ENCODE measurements around the gene ADAMTS7.
"Not testable (repeated sequence)": the region's sequence is repeated elsewhere in the genome, so short reads cannot be mapped to it uniquely, and the experiment has no call there.

The ADAMTS7 gene

GRCh38 chr15:78740904-78741274, 70.4 kb downstream of the ADAMTS7 start:
- H3K27me3 ChIP-seq = no peaks in the 10 kb centered on the region
- no peak overlapping the region for H3K4me3 ChIP-seq (ENCODE audit: low read depth in 1 of 2, low read length in 1 of 2)
- H3K4me1 ChIP-seq (ENCODE audit: control insufficient read depth in 1 of 2, insufficient read depth in 1 of 2, low read depth in 1 of 2, low read length in 1 of 2) = peaks cover 0 to 3% of the 10 kb centered on the region in 2 experiments
- H3K27ac ChIP-seq = no peak overlapping the region
- no peak for TF ChIP-seq CTCF (IDR thresholded peaks at IDR 0.05)
- H3K9me3 ChIP-seq = no peaks in the 10 kb centered on the region
- no peaks in the 10 kb centered on the region for H3K36me3 ChIP-seq

- TF ChIP-seq CTCF (IDR thresholded peaks at IDR 0.05) = no peak
- Histone ChIP-seq H3K4me3 (ENCODE audit: low read depth in 1 of 2, low read length in 1 of 2) (no peak overlapping the region), H3K4me1 (ENCODE audit: control insufficient read depth in 1 of 2, insufficient read depth in 1 of 2, low read depth in 1 of 2, low read length in 1 of 2) (peaks cover 0 to 3% of the 10 kb centered on the region in 2 experiments), H3K36me3 (no peaks in the 10 kb centered on the region), H3K9me3 (no peaks in the 10 kb centered on the region), H3K27me3 (no peaks in the 10 kb centered on the region), H3K27ac (no peak overlapping the region)
Measured at GRCh38 chr15:78739996-78740903, 71.0 kb downstream of the ADAMTS7 start.

GRCh38 chr15:78739206-78739605, 72.1 kb downstream of the ADAMTS7 start:
- H3K4me1 ChIP-seq (ENCODE audit: control insufficient read depth in 1 of 2, insufficient read depth in 1 of 2, low read depth in 1 of 2, low read length in 1 of 2) = peaks cover 0 to 3% of the 10 kb centered on the region in 2 experiments
- H3K4me3 ChIP-seq (ENCODE audit: low read depth in 1 of 2, low read length in 1 of 2) = no peak overlapping the region
- no peaks in the 10 kb centered on the region for H3K36me3 ChIP-seq
- no peaks in the 10 kb centered on the region for H3K27me3 ChIP-seq
- H3K27ac ChIP-seq = no peak overlapping the region
- no peaks in the 10 kb centered on the region for H3K9me3 ChIP-seq
- no peak for TF ChIP-seq CTCF (IDR thresholded peaks at IDR 0.05)

GRCh38 chr15:78737931-78738558, 73.2 kb downstream of the ADAMTS7 start:
- not testable (repeated sequence) for H3K27me3 ChIP-seq; H3K36me3 ChIP-seq; H3K4me3 ChIP-seq (ENCODE audit: low read depth in 1 of 2, low read length in 1 of 2); H3K9me3 ChIP-seq; H3K4me1 ChIP-seq (ENCODE audit: control insufficient read depth in 1 of 2, insufficient read depth in 1 of 2, low read depth in 1 of 2, low read length in 1 of 2); H3K27ac ChIP-seq
- peak; percentile 48 for TF ChIP-seq CTCF (IDR thresholded peaks at IDR 0.05)

- Histone ChIP-seq H3K27ac (no peak overlapping the region), H3K27me3 (peaks cover 4% of the 10 kb centered on the region), H3K9me3 (no peaks in the 10 kb centered on the region), H3K36me3 (no peaks in the 10 kb centered on the region), H3K4me1 (ENCODE audit: control insufficient read depth in 1 of 2, insufficient read depth in 1 of 2, low read depth in 1 of 2, low read length in 1 of 2) (peaks cover 0 to 3% of the 10 kb centered on the region in 2 experiments), H3K4me3 (ENCODE audit: low read depth in 1 of 2, low read length in 1 of 2) (no peak overlapping the region)
- TF ChIP-seq CTCF (IDR thresholded peaks at IDR 0.05) = no peak
Measured at GRCh38 chr15:78737187-78737820, 74.0 kb downstream of the ADAMTS7 start.

GRCh38 chr15:78736286-78736685, 75.0 kb downstream of the ADAMTS7 start:
- H3K27ac ChIP-seq; H3K4me3 ChIP-seq (ENCODE audit: low read depth in 1 of 2, low read length in 1 of 2); H3K9me3 ChIP-seq; H3K4me1 ChIP-seq (ENCODE audit: control insufficient read depth in 1 of 2, insufficient read depth in 1 of 2, low read depth in 1 of 2, low read length in 1 of 2); H3K36me3 ChIP-seq; H3K27me3 ChIP-seq: not testable (repeated sequence)
